Erythroblast (primary cell): ENCODE data around the gene SNX25.
"Not testable (repeated sequence)": the region's sequence is repeated elsewhere in the genome, so short reads cannot be mapped to it uniquely, and the experiment has no call there.

Source experiments
- DNase-seq, 2 experiments: peaks; one replicate each; lab custom pipeline; 2025; lab: John Stamatoyannopoulos, UW
- GATA1 ChIP-seq: IDR thresholded peaks from 2 replicates; pipeline ENCODE4 v1.6.1; 2011; ENCODE audit warnings: low read depth, mild to moderate bottlenecking, control low read depth, low read length, moderate library complexity
- POLR2A ChIP-seq: IDR thresholded peaks from 2 replicates; pipeline ENCODE4 v1.6.1; 2011; ENCODE audit warnings: mild to moderate bottlenecking, low read length

The SNX25 gene

DNA sequence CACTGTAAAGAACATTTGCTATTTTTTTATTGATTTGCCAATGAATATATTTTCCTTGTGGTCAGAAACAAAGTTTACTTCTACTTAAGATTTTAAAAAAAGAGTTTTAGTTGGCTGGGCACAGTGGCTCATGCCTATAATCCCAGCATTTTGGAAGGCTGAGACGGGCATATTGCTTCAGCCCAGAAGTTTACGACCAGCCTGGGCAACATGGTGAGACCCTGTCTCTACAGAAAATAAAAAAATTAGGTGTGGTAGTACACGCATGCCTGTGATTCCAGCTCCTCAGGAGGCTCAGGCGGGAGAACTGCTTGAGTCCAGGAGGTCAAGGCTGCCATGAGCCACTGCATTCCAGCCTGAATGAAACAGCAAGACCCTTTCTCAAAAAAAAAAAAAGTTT, 149.6 kb downstream of the SNX25 start:
- no peak for TF ChIP-seq GATA1
- no peak for TF ChIP-seq POLR2A
- no peak for DNase-seq

DNA sequence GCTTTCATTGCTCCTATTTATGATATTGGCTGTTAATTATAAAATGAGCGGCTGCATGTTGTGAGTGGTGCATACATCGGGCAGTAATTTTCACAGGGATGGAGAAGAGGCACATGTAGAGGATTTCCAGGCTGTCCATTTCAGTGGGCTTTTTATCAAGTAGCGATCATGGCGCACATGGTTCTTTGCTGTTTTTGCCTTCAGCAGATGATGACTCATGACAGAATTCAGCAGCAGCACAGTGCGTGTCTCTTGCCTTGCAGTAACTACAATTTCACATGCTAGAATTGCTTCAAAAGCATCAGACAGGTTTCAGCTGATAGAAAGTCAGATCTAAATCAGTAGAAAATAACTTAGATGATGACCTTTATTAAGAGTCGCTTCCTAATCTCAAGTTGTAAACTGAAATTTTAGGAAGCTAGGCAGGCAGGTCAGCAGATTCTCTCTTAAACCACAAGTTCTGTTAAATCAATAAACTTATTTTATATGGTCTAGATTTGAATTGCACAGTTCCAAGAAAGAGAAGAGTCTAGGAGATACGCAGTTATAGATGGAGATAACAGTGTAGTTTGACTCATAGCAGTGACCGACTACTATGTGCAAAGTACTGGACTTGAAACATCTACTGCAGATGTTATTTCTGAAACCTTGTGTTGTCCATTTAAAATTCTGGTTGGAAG, 150.5 kb downstream of the SNX25 start:
- TF ChIP-seq POLR2A (no peak), GATA1 (no peak)
- DNase-seq = peak; percentile 28 to 32

DNA sequence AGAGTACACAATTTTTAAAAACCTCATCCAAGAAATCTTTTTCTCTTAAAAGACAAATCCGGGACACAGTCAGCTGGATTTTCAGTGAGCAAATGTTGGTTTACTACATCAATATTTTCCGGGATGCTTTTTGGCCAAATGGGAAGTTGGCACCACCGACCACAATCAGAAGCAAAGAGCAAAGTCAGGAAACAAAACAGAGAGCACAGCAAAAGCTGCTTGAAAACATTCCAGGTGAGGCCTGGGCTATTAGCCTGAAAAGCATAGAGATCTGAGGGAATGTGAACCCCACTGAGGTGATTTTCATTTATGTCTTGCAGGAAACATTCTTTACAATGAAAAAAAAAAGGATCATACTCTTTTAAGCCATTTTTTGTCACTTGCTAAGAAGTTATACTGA, 152.5 kb downstream of the SNX25 start:
- DNase-seq = no peak
- TF ChIP-seq POLR2A (no peak), GATA1 (no peak)

DNA sequence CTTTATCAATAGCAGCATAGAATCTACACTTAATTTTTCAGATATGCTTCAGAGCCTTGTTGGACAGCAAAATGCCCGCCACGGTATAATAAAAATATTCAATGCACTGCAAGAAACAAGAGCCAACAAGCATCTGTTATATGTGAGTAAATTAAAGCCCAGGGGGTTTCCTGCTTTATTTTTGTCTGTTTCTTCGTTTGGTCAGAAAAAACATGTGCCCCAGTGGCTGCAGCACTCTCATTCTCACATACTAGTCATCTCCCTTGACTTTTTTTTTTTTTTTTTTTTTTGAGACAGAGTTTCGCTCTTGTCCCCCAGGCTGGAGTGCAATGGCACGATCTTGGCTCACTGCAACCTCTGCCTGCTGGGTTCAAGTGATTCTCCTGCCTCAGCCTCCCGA, 153.2 kb downstream of the SNX25 start:
- not testable (repeated sequence) for DNase-seq

DNA sequence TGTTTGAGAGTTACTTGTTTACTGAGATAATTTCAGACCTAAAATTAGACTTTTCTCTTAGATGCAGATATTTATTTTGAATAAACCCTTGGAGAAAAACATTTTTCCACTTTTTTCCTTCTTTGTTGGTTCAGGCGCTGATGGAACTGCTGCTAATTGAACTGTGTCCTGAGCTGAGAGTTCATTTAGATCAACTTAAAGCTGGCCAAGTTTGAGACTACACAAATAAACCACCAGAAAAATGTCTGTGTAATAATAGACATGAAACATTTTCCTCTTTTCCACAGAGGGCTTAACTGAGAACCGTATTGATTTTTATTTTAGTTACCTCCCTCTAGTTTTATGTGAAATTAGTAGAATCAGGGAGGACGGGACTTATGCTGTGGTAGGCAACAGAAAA, 153.9 kb downstream of the SNX25 start:
- DNase-seq = no peak
- no peak for TF ChIP-seq GATA1
- no peak for TF ChIP-seq POLR2A

DNA sequence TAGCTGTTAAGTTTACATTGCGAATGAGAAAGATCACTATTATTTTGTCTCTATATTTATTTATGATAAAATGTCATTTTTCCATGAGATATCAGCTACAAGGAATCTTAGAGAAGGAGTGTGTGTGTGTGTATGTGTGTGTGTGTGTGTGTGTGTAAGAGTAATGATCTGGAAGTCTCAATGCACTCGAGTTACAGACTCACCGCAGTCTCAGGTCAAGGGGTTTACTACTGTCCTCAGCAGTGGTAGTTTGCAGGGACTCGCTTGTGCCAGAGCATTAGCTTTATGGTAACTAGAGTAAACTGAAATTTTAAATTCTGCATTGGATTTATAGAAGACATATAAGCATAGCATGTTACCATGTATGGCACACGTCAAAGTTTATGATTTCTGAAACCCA, 155.5 kb downstream of the SNX25 start:
- TF ChIP-seq POLR2A = no peak
- no peak for TF ChIP-seq GATA1
- no peak for DNase-seq

DNA sequence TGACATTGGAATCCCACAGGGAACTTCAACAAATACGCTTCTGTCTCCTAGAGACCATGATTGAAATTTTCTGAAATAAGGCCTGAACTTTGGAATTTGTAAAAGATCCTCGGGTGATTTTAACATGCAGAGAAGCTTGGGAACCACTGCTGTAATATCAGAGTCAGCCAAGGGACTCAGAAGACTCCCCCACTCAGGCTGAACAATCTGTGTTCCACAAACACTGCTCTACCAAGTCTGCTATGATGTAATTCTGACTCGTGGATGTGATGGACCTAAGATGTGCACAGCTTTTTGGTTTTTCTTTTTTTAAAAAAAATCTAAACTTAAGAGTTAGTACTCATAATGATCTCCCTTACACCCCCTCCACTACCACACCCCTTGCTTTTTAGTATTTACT, 160.3 kb downstream of the SNX25 start:
- TF ChIP-seq POLR2A = no peak
- DNase-seq = no peak

DNA sequence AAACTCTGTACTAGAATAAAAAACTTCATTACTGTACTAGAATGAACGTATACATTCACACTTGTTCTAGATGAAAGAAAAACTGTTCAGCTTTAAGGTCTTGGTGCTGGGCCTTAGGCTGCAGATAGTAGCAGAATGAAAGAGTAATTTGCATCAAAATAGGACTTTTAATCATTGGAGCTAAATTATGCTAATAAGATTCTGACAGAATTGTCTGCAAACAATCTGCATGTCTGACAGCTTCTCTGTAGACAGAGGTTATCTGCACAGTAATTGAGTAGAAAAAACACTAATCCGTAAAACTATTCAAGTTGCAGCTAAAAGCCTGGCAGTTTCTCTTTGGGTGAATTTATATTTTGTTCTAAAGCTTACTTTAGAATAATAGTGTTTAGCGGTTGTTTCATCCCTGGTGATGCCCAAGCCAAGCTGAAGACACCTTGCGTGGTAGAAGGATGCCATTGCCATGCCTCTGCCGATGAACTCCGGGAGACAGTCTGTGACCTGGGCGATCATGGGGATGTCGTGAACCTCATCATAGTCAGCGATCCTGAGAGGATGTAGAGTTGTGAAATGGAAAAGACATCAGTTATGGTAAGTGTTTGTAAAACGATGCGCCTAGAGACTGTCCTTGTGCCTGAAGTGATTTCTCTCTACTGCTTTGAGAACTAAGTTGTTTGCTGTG, 161.0 kb downstream of the SNX25 start:
- no peak for DNase-seq
- TF ChIP-seq POLR2A (no peak), GATA1 (no peak)

DNA sequence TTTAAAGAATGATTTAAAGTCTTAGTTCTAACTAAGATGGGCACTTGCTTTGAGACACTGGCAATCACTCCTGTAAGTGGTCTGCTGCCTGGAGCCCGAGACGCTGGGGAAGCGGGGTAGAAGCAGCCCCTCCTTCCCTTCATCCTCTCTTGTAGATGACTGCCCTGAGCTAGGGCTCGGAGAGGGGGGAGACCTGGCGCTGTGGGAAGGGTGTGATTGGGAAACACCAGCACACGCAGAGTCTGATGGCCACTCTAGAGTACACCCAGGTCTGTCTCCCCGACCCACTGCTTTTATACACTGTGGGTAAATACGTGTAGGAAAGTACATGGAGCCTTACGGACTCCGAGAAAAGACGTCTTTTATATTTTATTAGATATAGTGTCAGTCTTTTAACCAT, 162.3 kb downstream of the SNX25 start:
- TF ChIP-seq GATA1 = no peak
- no peak for TF ChIP-seq POLR2A
- DNase-seq = no peak

DNA sequence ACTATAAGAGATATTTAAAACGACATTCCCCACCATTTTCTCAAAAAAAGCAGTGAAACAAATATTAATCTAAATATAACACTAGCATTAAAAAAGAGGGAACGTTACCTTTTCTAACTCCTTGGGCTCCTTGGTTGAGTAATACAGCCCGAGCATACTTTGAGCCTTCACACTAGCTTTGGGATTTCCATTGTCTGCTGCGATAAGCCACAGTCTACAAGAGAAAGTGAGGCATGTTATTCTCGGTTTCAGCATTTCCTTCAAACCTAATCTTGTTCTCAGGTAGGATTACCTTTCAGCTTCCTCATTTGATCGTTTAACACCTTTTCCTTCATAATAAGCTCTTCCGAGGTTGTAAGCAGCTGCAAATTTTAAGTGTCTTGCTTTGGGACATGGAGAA, 164.6 kb downstream of the SNX25 start:
- TF ChIP-seq GATA1 = no peak

DNA sequence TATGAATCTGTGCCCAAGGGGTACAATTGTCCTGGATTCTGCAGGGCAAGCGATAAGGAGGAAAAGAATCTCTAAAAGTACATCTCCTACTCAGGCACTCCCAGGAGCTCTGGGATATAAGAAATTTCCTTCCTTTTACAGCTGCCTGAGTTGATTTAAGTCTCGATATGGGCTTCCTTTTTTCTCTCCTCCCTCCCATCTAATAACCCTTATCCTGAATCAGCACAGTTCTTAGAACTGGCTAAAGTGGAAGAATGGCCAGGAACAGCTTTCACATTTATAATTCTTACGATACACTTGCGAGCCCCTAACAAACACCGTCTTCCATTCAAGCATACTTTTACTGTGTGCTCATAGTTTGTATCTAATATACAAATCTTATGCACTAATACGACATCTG, 165.2 kb downstream of the SNX25 start:
- TF ChIP-seq GATA1 (no peak), POLR2A (no peak)
- DNase-seq = no peak

More for the DNA sequence above, 164.6 kb downstream of the SNX25 start:
- no peak for DNase-seq

DNA sequence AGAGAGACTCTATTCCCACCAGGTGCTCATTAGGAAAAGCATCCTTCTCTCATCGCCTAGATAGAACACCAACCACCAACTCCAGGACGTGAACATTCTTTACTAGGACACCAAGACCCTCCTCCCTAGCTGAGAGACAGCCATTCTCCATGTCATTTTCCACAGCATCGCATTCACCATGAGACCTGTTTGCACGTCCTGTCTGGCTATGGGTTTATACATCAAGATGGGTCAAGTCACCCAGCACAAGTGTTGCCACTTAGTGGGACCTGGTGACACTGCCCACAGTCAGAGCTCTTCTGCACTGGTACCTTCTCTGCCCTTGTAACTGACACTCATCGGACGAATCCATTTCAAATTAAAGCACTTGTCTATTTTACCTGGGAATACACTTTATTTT, 168.9 kb downstream of the SNX25 start:
- no peak for DNase-seq
- TF ChIP-seq GATA1 (no peak), POLR2A (no peak)

DNA sequence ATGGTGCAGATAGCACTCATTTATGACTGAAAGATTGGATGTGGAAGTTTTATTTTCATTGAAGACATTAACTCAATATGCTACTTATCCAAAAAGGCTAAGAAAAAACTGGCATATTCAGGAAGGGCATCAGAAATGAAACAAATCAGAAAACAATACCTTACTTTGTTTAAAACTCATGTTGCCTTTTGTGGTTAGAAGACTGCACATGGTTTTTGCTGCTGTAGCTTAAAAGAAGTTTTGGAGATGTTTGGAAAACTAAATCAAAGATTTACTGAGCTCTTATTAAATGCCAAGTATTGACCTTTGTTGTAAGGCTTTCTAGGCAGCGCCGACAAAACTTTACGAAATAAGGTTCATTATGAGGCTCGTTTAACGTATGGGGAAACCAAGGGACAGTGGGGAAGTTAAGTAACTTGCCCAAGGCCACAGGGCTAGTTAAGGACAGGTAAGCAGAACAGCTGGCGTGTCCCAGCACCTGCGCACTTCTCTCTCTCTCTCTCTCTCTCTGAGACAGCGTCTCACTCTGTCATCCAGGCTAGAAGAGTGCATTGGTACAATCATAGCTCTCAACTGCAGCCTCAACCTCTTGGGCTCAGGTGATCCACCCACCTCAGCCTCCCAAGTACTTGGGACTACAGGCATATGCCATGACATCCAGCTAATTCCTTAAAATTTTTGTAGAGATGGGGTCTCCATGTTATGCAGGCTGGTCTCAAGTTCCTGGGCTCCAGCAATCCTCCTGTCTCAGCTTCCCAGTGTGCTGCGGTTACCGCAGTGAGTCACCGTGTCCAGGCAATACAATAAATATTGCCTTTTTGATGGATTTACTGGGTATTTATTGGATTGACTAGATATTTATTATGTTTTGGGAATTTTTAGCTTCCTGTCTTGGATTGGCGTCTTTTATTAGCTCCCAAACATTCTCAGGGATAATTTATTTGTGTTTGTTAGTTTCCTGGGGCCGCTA, 170.2 kb downstream of the SNX25 start:
- TF ChIP-seq GATA1 (no peak), POLR2A (no peak)
- no peak for DNase-seq

DNA sequence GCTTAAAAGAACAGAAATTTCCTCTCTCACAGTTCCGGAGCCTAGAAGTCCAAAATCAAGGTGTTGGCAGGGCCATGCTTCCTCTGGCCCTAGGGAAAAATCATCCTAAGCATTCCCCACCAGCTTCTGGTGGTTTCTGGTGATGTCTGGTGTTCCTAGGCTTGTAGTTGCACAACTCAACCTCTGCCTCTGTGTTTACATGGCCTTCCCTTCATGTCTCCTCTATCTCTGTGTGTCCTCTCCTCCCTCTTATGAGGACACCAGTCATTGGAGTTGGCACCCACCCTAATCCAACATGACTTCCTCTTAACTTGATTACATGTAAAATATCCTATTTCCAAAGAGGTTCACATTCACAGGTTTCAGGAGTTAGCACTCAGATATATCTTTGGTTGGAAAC, 170.9 kb downstream of the SNX25 start:
- no peak for TF ChIP-seq GATA1
- peak in 1 of 2 experiments; percentile 7 for DNase-seq
